GM23338 (cell line): Measurements from ENCODE around the gene PSMA3. TPM values are rescaled to one million over a fixed set of nuclear protein-coding genes. Genes with fewer than 3 reads are reported as not detected.

Experiments
- ATAC-seq: fragments of 200-7000 bp; cut with Tn5 transposase; 3 replicates; pipeline ENCODE4 v1.9.1; 2020
- DNase-seq: peaks from one replicate; pipeline ENCODE4 v3.0.0-alpha.2; 2015; ENCODE audit warnings: low spot score
- H2AFZ ChIP-seq: fragments of 200-600 bp; sonication (generic); 2 replicates; pipeline ENCODE4 v1.8.0; 2016; ENCODE audit warnings: antibody characterized with exemption, mild to moderate bottlenecking, moderate library complexity
- H3F3A ChIP-seq: fragments of 200-600 bp; sonication (generic); replicated peaks from 2 replicates; pipeline ENCODE4 v1.8.0; 2017; ENCODE audit warnings: antibody characterized with exemption, mixed run types, low read depth
- H3K27ac ChIP-seq: fragments of 200-600 bp; sonication (generic); 2 replicates; pipeline ENCODE4 v1.6.1; 2016; ENCODE audit warnings: low read depth
- H3K27me3 ChIP-seq: fragments of 200-600 bp; sonication (generic); 2 replicates; pipeline ENCODE4 v1.8.0; 2016; ENCODE audit warnings: mild to moderate bottlenecking, mixed run types, moderate library complexity; ENCODE audit not compliant: insufficient read depth
- H3K36me3 ChIP-seq: fragments of 200-600 bp; sonication (generic); 2 replicates; pipeline ENCODE4 v1.8.0; 2016; ENCODE audit warnings: mild to moderate bottlenecking; ENCODE audit not compliant: insufficient read depth
- H3K4me1 ChIP-seq: fragments of 200-600 bp; sonication (generic); 2 replicates; pipeline ENCODE4 v1.8.0; 2016; ENCODE audit warnings: mild to moderate bottlenecking, moderate library complexity; ENCODE audit not compliant: insufficient read depth
- H3K4me2 ChIP-seq: fragments of 200-600 bp; sonication (generic); 2 replicates; pipeline ENCODE4 v1.7.1; 2017; ENCODE audit warnings: mixed run types
- H3K4me3 ChIP-seq: fragments of 200-600 bp; sonication (generic); 2 replicates; pipeline ENCODE4 v1.6.1; 2016; ENCODE audit warnings: mixed run types
- H3K79me2 ChIP-seq: fragments of 200-600 bp; sonication (generic); replicated peaks from 2 replicates; pipeline ENCODE4 v1.8.0; 2017; ENCODE audit warnings: mild to moderate bottlenecking; ENCODE audit not compliant: insufficient read depth
- H3K9me2 ChIP-seq: fragments of 200-600 bp; sonication (generic); 2 replicates; pipeline ENCODE4 v1.8.0; 2017; ENCODE audit not compliant: insufficient read depth
- H4K20me1 ChIP-seq: fragments of 200-600 bp; sonication (generic); replicated peaks from 2 replicates; pipeline ENCODE4 v1.8.0; 2017; ENCODE audit warnings: mild to moderate bottlenecking; ENCODE audit not compliant: insufficient read depth
- H3K27ac Mint-ChIP-seq: 2 replicates; pipeline ENCODE4 v1.8.0; 2020; ENCODE audit warnings: inconsistent platforms, mild to moderate bottlenecking, moderate library complexity, mixed read lengths
- H3K27me3 Mint-ChIP-seq: 3 replicates; pipeline ENCODE4 v1.8.0; 2022; ENCODE audit warnings: low read depth, mild to moderate bottlenecking, moderate library complexity, mixed read lengths, inconsistent platforms; ENCODE audit not compliant: insufficient read depth, poor library complexity
- H3K36me3 Mint-ChIP-seq: 3 replicates; pipeline ENCODE4 v1.8.0; 2021; ENCODE audit warnings: low read depth, mild to moderate bottlenecking, inconsistent platforms, moderate library complexity, mixed read lengths
- H3K4me1 Mint-ChIP-seq: 3 replicates; pipeline ENCODE4 v1.8.0; 2020; ENCODE audit warnings: mild to moderate bottlenecking, inconsistent platforms, mixed read lengths
- H3K4me3 Mint-ChIP-seq: 3 replicates; pipeline ENCODE4 v1.8.0; 2021; ENCODE audit warnings: moderate library complexity, mild to moderate bottlenecking, inconsistent platforms, mixed read lengths
- H3K9me3 Mint-ChIP-seq: 3 replicates; pipeline ENCODE4 v1.8.0; 2020; ENCODE audit warnings: moderate library complexity, mild to moderate bottlenecking, inconsistent platforms, mixed read lengths
- ETS1 ChIP-seq: IDR thresholded peaks from 2 replicates; pipeline ENCODE4 v1.6.1; 2016; ENCODE audit warnings: antibody characterized with exemption
- EZH2phosphoT487 ChIP-seq: fragments of 200-600 bp; sonication (generic); IDR thresholded peaks from one replicate; pipeline ENCODE4 v1.8.1; 2018; ENCODE audit warnings: antibody characterized with exemption; ENCODE audit not compliant: unreplicated experiment
- NANOG ChIP-seq: IDR thresholded peaks from 2 replicates; pipeline ENCODE4 v1.6.1; 2016; ENCODE audit warnings: antibody characterized with exemption, borderline replicate concordance
- POLR2AphosphoS5 ChIP-seq: IDR thresholded peaks from 2 replicates; pipeline ENCODE4 v1.6.1; 2016; ENCODE audit warnings: antibody characterized with exemption, low read depth
- STAT1 ChIP-seq: IDR thresholded peaks from one replicate; pipeline ENCODE4 v1.6.1; 2016; ENCODE audit warnings: antibody characterized with exemption; ENCODE audit not compliant: unreplicated experiment
- long read RNA-seq: library from polyadenylated mRNA; unstranded; transcript quantifications from one replicate; pipeline ENCODE4 v2.0.0, GENCODE V29; 2020; ENCODE audit not compliant: unreplicated experiment
- polyA plus RNA-seq: library from polyadenylated mRNA; unstranded; fragments of >200 nt; fragmentation: Nextera tagmentation; extraction: Ambion mirVana; gene quantifications from 2 replicates; pipeline ENCODE4 v1.2.1, GENCODE V29; 2016
- total RNA-seq: library from RNA; depleted of rRNA; stranded (reverse); fragments of >200 nt; shearing (Covaris generic); gene quantifications from 2 replicates; pipeline ENCODE4 v1.2.3, GENCODE V29; 2014; rRNA removed
- TF ChIP-seq, protein P1 (sequence below), 2 experiments: fragments of 200-600 bp in 1 of 2; sonication (generic) in 1 of 2; conservative IDR thresholded peaks; 2 replicates each; pipeline versions ENCODE4 v1.5.1 to v1.6.1; 2016 to 2017; ENCODE audit warnings: antibody characterized with exemption in 2 of 2, low read depth in 2 of 2, mild to moderate bottlenecking in 2 of 2, moderate library complexity in 1 of 2

Gene PSMA3
- 184 and 249 TPM in 2 replicates for total RNA-seq
- 677 and 691 TPM in 2 replicates for polyA plus RNA-seq
- long read RNA-seq, transcript PSMA3-201 (11 exons, 970 nt), result major isoform, 212 of 253 reads
- long read RNA-seq, partial matches to known transcripts, result 10 of 253 reads
- long read RNA-seq, other reads (novel, unspliced or antisense), result 31 of 253 reads

DNA sequence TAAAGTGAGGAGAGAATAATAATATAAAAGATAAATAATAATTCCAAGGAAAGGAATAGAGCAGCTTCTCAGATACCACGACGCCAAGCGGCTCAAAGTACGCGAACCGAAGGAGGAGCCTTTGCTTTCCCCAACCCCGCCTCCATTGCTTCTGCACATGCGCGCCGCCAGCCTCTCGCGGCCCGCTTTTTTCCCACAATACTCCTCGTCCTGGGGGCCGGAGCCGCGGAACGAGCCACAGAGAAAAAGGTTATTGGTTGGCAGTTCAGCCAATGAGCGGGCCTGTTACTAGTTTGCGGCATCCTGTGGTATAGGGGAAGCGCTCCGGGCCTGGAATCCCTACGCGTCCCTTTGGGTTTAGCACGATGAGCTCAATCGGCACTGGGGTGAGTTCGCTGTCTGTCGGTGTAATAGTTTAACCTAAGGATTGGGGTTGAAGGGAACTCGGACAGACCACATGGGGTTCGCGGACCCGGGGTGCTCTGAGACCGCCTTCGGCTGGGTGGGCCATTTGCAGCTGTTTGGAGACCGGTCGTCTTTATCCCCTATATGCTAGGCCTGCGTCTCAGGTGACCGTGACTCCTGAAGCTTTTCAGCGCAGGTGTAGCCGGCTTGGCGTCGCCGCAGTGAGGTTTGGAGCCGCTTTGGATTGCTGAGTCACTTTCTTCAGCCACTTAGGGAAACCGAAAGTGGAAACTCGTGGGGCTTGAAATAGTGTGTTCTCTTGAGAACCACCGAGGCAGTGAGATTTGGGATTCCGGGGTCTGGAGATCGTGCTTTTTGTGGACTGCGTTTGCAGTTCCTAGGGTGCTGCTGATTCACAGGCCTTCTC is at the start of gene PSMA3:
PSMA3 (plus strand) TSS at position 288 of the 832 bp plus-strand sequence; CDS start at position 366, 78 bp downstream.
- Histone ChIP-seq H3K4me1 (peaks cover 11% of the 10 kb centered on the region; the same call in 1 of the 2 replicates), H3F3A (no peaks in the 10 kb centered on the region), H3K4me2 (peak within 1 kb of the TSS; percentile 85), H3K79me2 (peaks cover 50% of the 10 kb centered on the region), H3K27ac (peak within 1 kb of the TSS; percentile 88), H3K9me2 (no peaks in the 10 kb centered on the region), H2AFZ (peak within 1 kb of the TSS; percentile 16), H3K36me3 (no peaks in the 10 kb centered on the region), H3K4me3 (peak within 1 kb of the TSS; percentile 65), H3K27me3 (no peaks in the 10 kb centered on the region), H4K20me1 (peaks cover 21% of the 10 kb centered on the region)
- TF ChIP-seq ETS1 (0 out of 2 replicates have a peak, but pooled peaks have one; percentile 23), STAT1 (no peak), POLR2AphosphoS5 (peak; percentile 95)
- peaks cover 16% of the 10 kb centered on the region for H3K4me1 Mint-ChIP-seq
- H3K9me3 Mint-ChIP-seq, result peaks cover 2% of the 10 kb centered on the region; the same call in 2 of the 3 replicates
- peak within 1 kb of the TSS; percentile 100 for H3K27ac Mint-ChIP-seq
- peaks cover 12% of the 10 kb centered on the region for H3K27me3 Mint-ChIP-seq
- DNase-seq (peak; percentile 99), ATAC-seq (peak; percentile 95)
- peak within 1 kb of the TSS; percentile 93 for H3K4me3 Mint-ChIP-seq
- peaks cover 19% of the 10 kb centered on the region for H3K36me3 Mint-ChIP-seq

GRCh38 chr14:58196198-58196597 is 48.4 kb upstream of the PSMA3 start:
- no peaks in the 10 kb centered on the region for H3K9me3 Mint-ChIP-seq
- DNase-seq (no peak), ATAC-seq (no peak)
- no peak overlapping the region for H3K4me3 Mint-ChIP-seq
- Histone ChIP-seq H3K36me3 (no peaks in the 10 kb centered on the region), H3K4me2 (no peak overlapping the region), H3K27ac (no peak overlapping the region), H3K9me2 (no peaks in the 10 kb centered on the region), H4K20me1 (0 out of 2 replicates have a peak, but pooled peaks cover under 1% of the 10 kb centered on the region), H3K4me3 (no peak overlapping the region), H3K79me2 (peaks cover 10% of the 10 kb centered on the region), H3K27me3 (no peaks in the 10 kb centered on the region), H3K4me1 (peaks cover 10% of the 10 kb centered on the region), H3F3A (no peaks in the 10 kb centered on the region), H2AFZ (no peak overlapping the region)
- H3K27me3 Mint-ChIP-seq, result peaks cover 2% of the 10 kb centered on the region
- no peak overlapping the region for H3K27ac Mint-ChIP-seq
- peaks cover 11% of the 10 kb centered on the region for H3K4me1 Mint-ChIP-seq
- TF ChIP-seq EZH2phosphoT487 (no peak), NANOG (no peak), ETS1 (no peak), POLR2AphosphoS5 (no peak)
- TF ChIP-seq, protein P1, sequence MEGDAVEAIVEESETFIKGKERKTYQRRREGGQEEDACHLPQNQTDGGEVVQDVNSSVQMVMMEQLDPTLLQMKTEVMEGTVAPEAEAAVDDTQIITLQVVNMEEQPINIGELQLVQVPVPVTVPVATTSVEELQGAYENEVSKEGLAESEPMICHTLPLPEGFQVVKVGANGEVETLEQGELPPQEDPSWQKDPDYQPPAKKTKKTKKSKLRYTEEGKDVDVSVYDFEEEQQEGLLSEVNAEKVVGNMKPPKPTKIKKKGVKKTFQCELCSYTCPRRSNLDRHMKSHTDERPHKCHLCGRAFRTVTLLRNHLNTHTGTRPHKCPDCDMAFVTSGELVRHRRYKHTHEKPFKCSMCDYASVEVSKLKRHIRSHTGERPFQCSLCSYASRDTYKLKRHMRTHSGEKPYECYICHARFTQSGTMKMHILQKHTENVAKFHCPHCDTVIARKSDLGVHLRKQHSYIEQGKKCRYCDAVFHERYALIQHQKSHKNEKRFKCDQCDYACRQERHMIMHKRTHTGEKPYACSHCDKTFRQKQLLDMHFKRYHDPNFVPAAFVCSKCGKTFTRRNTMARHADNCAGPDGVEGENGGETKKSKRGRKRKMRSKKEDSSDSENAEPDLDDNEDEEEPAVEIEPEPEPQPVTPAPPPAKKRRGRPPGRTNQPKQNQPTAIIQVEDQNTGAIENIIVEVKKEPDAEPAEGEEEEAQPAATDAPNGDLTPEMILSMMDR (conservative IDR thresholded peaks at IDR 0.05; ENCODE audit: low read depth in 2 of 2), result no peak
- H3K36me3 Mint-ChIP-seq, result no peaks in the 10 kb centered on the region
